Subcutaneous abdominal adipose tissue (tissue), 5 donors: Measurements from ENCODE around the gene SLC22A4.

ENCODE experiments used
- H3K27ac ChIP-seq: one replicate; pipeline ENCODE4 v1.7.0; 2013; ENCODE audit warnings: low read depth, mild to moderate bottlenecking, inconsistent platforms, low read length, moderate library complexity
- H3K27me3 ChIP-seq, 5 donors: one replicate each; pipeline ENCODE4 v1.7.0; 2013; ENCODE audit warnings: low read length in 5 of 5, inconsistent platforms in 1 of 5; ENCODE audit not compliant: control insufficient read depth in 5 of 5, insufficient read depth in 4 of 5
- H3K36me3 ChIP-seq, 5 donors: one replicate each; pipeline ENCODE4 v1.7.0; 2013; ENCODE audit warnings: low read length in 5 of 5; ENCODE audit not compliant: control insufficient read depth in 5 of 5, insufficient read depth in 5 of 5
- H3K4me1 ChIP-seq, 5 donors: one replicate each; pipeline ENCODE4 v1.7.0; 2013; ENCODE audit warnings: low read length in 5 of 5, mild to moderate bottlenecking in 3 of 5, moderate library complexity in 1 of 5; ENCODE audit not compliant: control insufficient read depth in 5 of 5, insufficient read depth in 5 of 5
- H3K4me3 ChIP-seq, 5 donors: one replicate each; pipeline ENCODE4 v1.7.0; 2013; ENCODE audit warnings: low read length in 5 of 5, low read depth in 1 of 5
- H3K9ac ChIP-seq, 5 donors: one replicate each; pipeline ENCODE4 v1.7.0; 2013; ENCODE audit warnings: low read length in 5 of 5, mild to moderate bottlenecking in 4 of 5, moderate library complexity in 3 of 5
- H3K9me3 ChIP-seq, 5 donors: one replicate each; pipeline ENCODE4 v1.7.0; 2013; ENCODE audit warnings: low read length in 5 of 5; ENCODE audit not compliant: control insufficient read depth in 5 of 5
- donor health status: healthy.
- donor health status: healthy.
- donor health status: healthy.
- donor health status: healthy.
- donor health status: healthy.

SLC22A4 gene

GRCh38 chr5:132268769-132269551 is 25.2 kb upstream of the SLC22A4 start:
- Histone ChIP-seq H3K27ac (no peak overlapping the region), H3K9me3 (no peaks in the 10 kb centered on the region), H3K27me3 (peaks cover 0 to 3% (median 0%) of the 10 kb centered on the region in 5 donors), H3K36me3 (peaks cover 0 to 21% (median 6%) of the 10 kb centered on the region in 5 donors), H3K9ac (no peak overlapping the region), H3K4me3 (no peak overlapping the region), H3K4me1 (peaks cover 6 to 36% (median 26%) of the 10 kb centered on the region in 5 donors)

- H3K27ac ChIP-seq = no peak overlapping the region
Observed at GRCh38 chr5:132269635-132270334, 24.4 kb upstream of the SLC22A4 start.

GRCh38 chr5:132270335-132270665 is 23.9 kb upstream of the SLC22A4 start:
- H3K4me1 ChIP-seq = peaks cover 5 to 27% (median 18%) of the 10 kb centered on the region in 5 donors
- H3K4me3 ChIP-seq = no peak overlapping the region
- H3K9ac ChIP-seq = no peak overlapping the region
- no peak overlapping the region for H3K27ac ChIP-seq
- H3K36me3 ChIP-seq = peaks cover 0 to 21% (median 6%) of the 10 kb centered on the region in 5 donors
- H3K9me3 ChIP-seq = no peaks in the 10 kb centered on the region
- peaks cover 0 to 9% (median 0%) of the 10 kb centered on the region in 5 donors for H3K27me3 ChIP-seq

More at GRCh38 chr5:132269635-132270334, 24.4 kb upstream of the SLC22A4 start:
- Histone ChIP-seq H3K27me3 (peaks cover 0 to 4% (median 0%) of the 10 kb centered on the region in 5 donors), H3K36me3 (peaks cover 0 to 21% (median 6%) of the 10 kb centered on the region in 5 donors), H3K9me3 (no peaks in the 10 kb centered on the region), H3K4me3 (no peak overlapping the region), H3K4me1 (peaks cover 6 to 32% (median 23%) of the 10 kb centered on the region in 5 donors), H3K9ac (no peak overlapping the region)

GRCh38 chr5:132270706-132271105 is 23.5 kb upstream of the SLC22A4 start:
- Histone ChIP-seq H3K9ac (no peak overlapping the region), H3K4me3 (no peak overlapping the region), H3K27me3 (peaks cover 0 to 10% (median 0%) of the 10 kb centered on the region in 5 donors), H3K9me3 (no peaks in the 10 kb centered on the region), H3K4me1 (peaks cover 4 to 23% (median 14%) of the 10 kb centered on the region in 5 donors), H3K36me3 (peaks cover 0 to 21% (median 6%) of the 10 kb centered on the region in 5 donors), H3K27ac (no peak overlapping the region)

GRCh38 chr5:132271251-132272246 is 22.6 kb upstream of the SLC22A4 start:
- Histone ChIP-seq H3K27me3 (peaks cover 0 to 10% (median 0%) of the 10 kb centered on the region in 5 donors), H3K4me1 (peaks cover 0 to 16% (median 6%) of the 10 kb centered on the region in 5 donors), H3K9me3 (no peaks in the 10 kb centered on the region), H3K4me3 (peak overlapping the region in 1 of 5 donors; percentile 28), H3K9ac (no peak overlapping the region), H3K36me3 (peaks cover 0 to 21% (median 6%) of the 10 kb centered on the region in 5 donors), H3K27ac (no peak overlapping the region)

- Histone ChIP-seq H3K9ac (peak overlapping the region in 1 of 5 donors; percentile 4), H3K36me3 (peaks cover 0 to 18% (median 6%) of the 10 kb centered on the region in 5 donors), H3K4me3 (peak overlapping the region in 4 of 5 donors; percentile 24 to 51 (median 42)), H3K27me3 (peaks cover 0 to 10% (median 0%) of the 10 kb centered on the region in 5 donors), H3K27ac (no peak overlapping the region), H3K4me1 (peaks cover 0 to 16% (median 6%) of the 10 kb centered on the region in 5 donors), H3K9me3 (no peaks in the 10 kb centered on the region)
Observed at GRCh38 chr5:132272311-132273210, 21.6 kb upstream of the SLC22A4 start.

GRCh38 chr5:132273631-132274030 is 20.6 kb upstream of the SLC22A4 start:
- H3K4me3 ChIP-seq = no peak overlapping the region
- H3K4me1 ChIP-seq = peaks cover 0 to 16% (median 6%) of the 10 kb centered on the region in 5 donors
- peaks cover 0 to 18% (median 6%) of the 10 kb centered on the region in 5 donors for H3K36me3 ChIP-seq
- H3K9me3 ChIP-seq = no peaks in the 10 kb centered on the region
- H3K27me3 ChIP-seq = peaks cover 0 to 10% (median 0%) of the 10 kb centered on the region in 5 donors
- no peak overlapping the region for H3K9ac ChIP-seq
- no peak overlapping the region for H3K27ac ChIP-seq

- no peaks in the 10 kb centered on the region for H3K9me3 ChIP-seq
- H3K36me3 ChIP-seq = peaks cover 0 to 18% (median 6%) of the 10 kb centered on the region in 5 donors
- H3K9ac ChIP-seq = no peak overlapping the region
- peaks cover 0 to 10% (median 0%) of the 10 kb centered on the region in 5 donors for H3K27me3 ChIP-seq
- H3K4me3 ChIP-seq = no peak overlapping the region
- H3K27ac ChIP-seq = no peak overlapping the region
- peaks cover 0 to 13% (median 6%) of the 10 kb centered on the region in 5 donors for H3K4me1 ChIP-seq
Observed at GRCh38 chr5:132274050-132274792, 20.0 kb upstream of the SLC22A4 start.
